B cell (primary cell): Measurements from ENCODE around the gene AREG. TPM values are rescaled to one million over a fixed set of nuclear protein-coding genes. Genes with fewer than 3 reads are reported as not detected.

Experiments used
- ATAC-seq: fragments of 200-7000 bp; cut with Tn5 transposase; one replicate; pipeline ENCODE4 v1.10.0; 2021; ENCODE audit warnings: low read depth, mild to moderate bottlenecking, moderate number of reproducible peaks, moderate library complexity
- CTCF ChIA-PET: fragments of 350-600 bp; sonication (Branson Sonifier 250); formaldehyde crosslinking; loops from one replicate; lab custom pipeline; 2021; ENCODE audit warnings: antibody characterized with exemption, inconsistent platforms; lab: Charles Lee
- POLR2A ChIA-PET: fragments of 350-600 bp; sonication (Branson Sonifier 250); formaldehyde crosslinking; loops from one replicate; lab custom pipeline; 2021; ENCODE audit warnings: antibody characterized with exemption; lab: Charles Lee
- DNase-seq: peaks from one replicate; pipeline ENCODE4 v3.0.0; 2013
- H2AFZ ChIP-seq: 2 replicates; pipeline ENCODE4 v1.6.1; 2012; ENCODE audit warnings: mild to moderate bottlenecking, low read depth, low read length; ENCODE audit not compliant: insufficient read depth, poor library complexity, severe bottlenecking
- H3K27ac ChIP-seq, 2 donors: 1 replicate in 1 of 2; 2 replicates in 1 of 2; pipeline ENCODE4 v1.5.1; 2012 to 2013; ENCODE audit warnings: low read length in 2 of 2, mild to moderate bottlenecking in 2 of 2, moderate library complexity in 1 of 2
- H3K27me3 ChIP-seq, 4 experiments: fragments of 200-600 bp in 1 of 4; sonication (generic) in 1 of 4; replicated peaks in 1 of 4; 1 replicate in 2 of 4; 2 replicates in 2 of 4; pipeline versions ENCODE4 v1.6.1 to v1.7.0; 2013 to 2016; ENCODE audit warnings: low read length in 3 of 4, mild to moderate bottlenecking in 2 of 4, mixed read lengths in 1 of 4, moderate library complexity in 1 of 4; ENCODE audit not compliant: insufficient read depth in 4 of 4, control insufficient read depth in 3 of 4; ENCODE audit errors: control extremely low read depth in 1 of 4
- H3K36me3 ChIP-seq, 2 experiments: replicated peaks in 1 of 2; 1 replicate in 1 of 2; 2 replicates in 1 of 2; pipeline versions ENCODE4 v1.6.1 to v1.7.1; 2013; ENCODE audit warnings: low read length in 1 of 2; ENCODE audit not compliant: insufficient read depth in 2 of 2, control insufficient read depth in 1 of 2; ENCODE audit errors: control extremely low read depth in 1 of 2, extremely low read depth in 1 of 2
- H3K4me1 ChIP-seq, 2 donors: fragments of 200-600 bp in 1 of 2; sonication (generic) in 1 of 2; 1 replicate in 1 of 2; 2 replicates in 1 of 2; pipeline versions ENCODE4 v1.5.1 to v1.6.1; 2013 to 2017; ENCODE audit warnings: low read length in 2 of 2; ENCODE audit not compliant: control insufficient read depth in 2 of 2, insufficient read depth in 2 of 2
- H3K4me2 ChIP-seq: replicated peaks from 2 replicates; pipeline ENCODE3; 2012; ENCODE audit warnings: mild to moderate bottlenecking, low read depth, low read length; ENCODE audit not compliant: poor library complexity, severe bottlenecking
- H3K4me3 ChIP-seq, 5 experiments: fragments of 200-600 bp in 1 of 5; sonication (generic) in 1 of 5; 1 replicate in 3 of 5; 2 replicates in 2 of 5; pipeline versions ENCODE4 v1.5.1 to v1.7.0; 2011 to 2016; ENCODE audit warnings: low read length in 4 of 5, mild to moderate bottlenecking in 4 of 5, low read depth in 2 of 5, control low read depth in 1 of 5, moderate library complexity in 1 of 5; ENCODE audit not compliant: insufficient read depth in 1 of 5; ENCODE audit errors: control extremely low read depth in 1 of 5, extremely low read depth in 1 of 5
- H3K79me2 ChIP-seq: fragments of 200-600 bp; sonication (generic); one replicate; pipeline ENCODE4 v1.6.0; 2016; ENCODE audit warnings: low read length; ENCODE audit not compliant: control insufficient read depth, insufficient read depth
- H3K9ac ChIP-seq: fragments of 200-600 bp; sonication (generic); 2 replicates; pipeline ENCODE4 v1.6.1; 2017; ENCODE audit warnings: mild to moderate bottlenecking, low read length, moderate library complexity
- H3K9me3 ChIP-seq, 3 donors: one replicate each; pipeline versions ENCODE4 v1.6.1 to v1.7.1; 2013; ENCODE audit warnings: low read length in 2 of 3; ENCODE audit not compliant: control insufficient read depth in 2 of 3, insufficient read depth in 1 of 3; ENCODE audit errors: control extremely low read depth in 1 of 3
- H4K20me1 ChIP-seq: 2 replicates; pipeline ENCODE4 v1.6.0; 2012; ENCODE audit warnings: mild to moderate bottlenecking, low read length; ENCODE audit not compliant: insufficient read depth, control insufficient read depth, poor library complexity, severe bottlenecking
- H3K27ac Mint-ChIP-seq: one replicate; pipeline ENCODE4 v1.8.0; 2021; ENCODE audit warnings: mixed read lengths
- H3K27me3 Mint-ChIP-seq: one replicate; pipeline ENCODE4 v1.8.0; 2021; ENCODE audit warnings: mixed read lengths
- H3K4me1 Mint-ChIP-seq: one replicate; pipeline ENCODE4 v1.8.0; 2021; ENCODE audit warnings: mixed read lengths
- H3K4me3 Mint-ChIP-seq: one replicate; pipeline ENCODE4 v1.8.0; 2021; ENCODE audit warnings: mixed read lengths
- H3K9me3 Mint-ChIP-seq: one replicate; pipeline ENCODE4 v1.8.0; 2022; ENCODE audit warnings: mixed read lengths; ENCODE audit not compliant: insufficient read depth
- CTCF ChIP-seq: fragments of 200-600 bp; IDR thresholded peaks from one replicate; pipeline ENCODE4 v1.8.0; 2022; ENCODE audit warnings: antibody characterized with exemption, mild to moderate bottlenecking
- EZH2 ChIP-seq: IDR thresholded peaks from 2 replicates; pipeline ENCODE4 v1.6.1; 2012; ENCODE audit warnings: borderline replicate concordance, low read depth, mild to moderate bottlenecking, moderate library complexity, low read length; ENCODE audit not compliant: insufficient read depth, poor library complexity, severe bottlenecking
- WGBS: methylation state at CpG from one replicate; pipeline ENCODE4 v1.1.5; 2013; ENCODE audit warnings: missing lambda C conversion rate; ENCODE audit not compliant: insufficient coverage; 5-methylcytosine and 5-hydroxymethylcytosine counted together
- intact Hi-C: fragments of 100-400 bp; cut with micrococcal nuclease; formaldehyde crosslinking; loops from one replicate; pipeline ENCODE4 v1.10.0; 2022
- polyA plus RNA-seq: library from polyadenylated mRNA; depleted of rRNA; stranded (reverse); fragments of >200 nt; gene quantifications from 2 replicates; pipeline ENCODE4 v1.2.3, GENCODE V29; 2012
- total RNA-seq, 2 donors: library from RNA; stranded (reverse); fragments of 120-200 nt in 1 of 2; gene quantifications; 1 replicate in 1 of 2; 2 replicates in 1 of 2; pipeline versions ENCODE4 v1.2.3 to v1.2.4, GENCODE V29; 2013 to 2022

The AREG gene
- total and polyA plus RNA-seq, 2 donors (not counting 1 experiment from before 2014, with no cell fraction given): 4.6 to 47.1 TPM

- no peaks in the 10 kb centered on the region for H3K9me3 ChIP-seq
- no peaks in the 10 kb centered on the region for H4K20me1 ChIP-seq
- H3K4me1 Mint-ChIP-seq: no peaks in the 10 kb centered on the region
- intact Hi-C loops: no loop called here
- H3K4me1 ChIP-seq: no peaks in the 10 kb centered on the region
- no peaks in the 10 kb centered on the region for H3K79me2 ChIP-seq
- H3K4me2 ChIP-seq: no peak overlapping the region
- no peaks in the 10 kb centered on the region for H3K36me3 ChIP-seq
- ChIA-PET POLR2A (no interaction called here), CTCF (no interaction called here)
- no peak overlapping the region for H3K27ac ChIP-seq
- no peak overlapping the region for H3K27ac Mint-ChIP-seq
- peaks cover 0 to 3% (median 1%) of the 10 kb centered on the region in 4 experiments for H3K27me3 ChIP-seq
- no peak overlapping the region for H2AFZ ChIP-seq
- H3K4me3 ChIP-seq: no peak overlapping the region
- peaks cover 8% of the 10 kb centered on the region for H3K27me3 Mint-ChIP-seq
- no peak overlapping the region for H3K4me3 Mint-ChIP-seq
- no peak for ATAC-seq
- H3K9me3 Mint-ChIP-seq: no peaks in the 10 kb centered on the region
- no peak overlapping the region for H3K9ac ChIP-seq
- no peak for DNase-seq
- no CpG with 5 or more reads among the region's 1 CpG for WGBS
- TF ChIP-seq CTCF (no peak), EZH2 (no peak)
Measured at GRCh38 chr4:74466242-74466641, 21.3 kb downstream of the AREG start.

- Histone ChIP-seq H3K4me2 (no peak overlapping the region), H3K4me3 (no peak overlapping the region), H3K4me1 (no peaks in the 10 kb centered on the region), H2AFZ (no peak overlapping the region), H3K27me3 (peaks cover 0 to 4% (median 3%) of the 10 kb centered on the region in 4 experiments), H4K20me1 (no peaks in the 10 kb centered on the region), H3K27ac (no peak overlapping the region), H3K9me3 (no peaks in the 10 kb centered on the region), H3K36me3 (no peaks in the 10 kb centered on the region), H3K9ac (no peak overlapping the region), H3K79me2 (no peaks in the 10 kb centered on the region)
- intact Hi-C loops: no loop called here
- DNase-seq: no peak
- no peaks in the 10 kb centered on the region for H3K4me1 Mint-ChIP-seq
- no peak overlapping the region for H3K4me3 Mint-ChIP-seq
- ChIA-PET CTCF (interaction anchor here (0.5 kb wide), 1 partner anchor 94 kb away, joined by 3 read pairs; no protein-coding TSS in a partner anchor), POLR2A (no interaction called here)
- ATAC-seq: no peak
- H3K27ac Mint-ChIP-seq: no peak overlapping the region
- 100% methylated on average over 1 of the region's 1 CpG for WGBS
- H3K9me3 Mint-ChIP-seq: no peaks in the 10 kb centered on the region
- TF ChIP-seq EZH2 (no peak), CTCF (no peak)
- H3K27me3 Mint-ChIP-seq: peaks cover 29% of the 10 kb centered on the region
Measured at GRCh38 chr4:74471264-74471663, 26.3 kb downstream of the AREG start.
